Neural cell (in vitro differentiated cells): ENCODE measurements around the gene ABCG2.

Source experiments
- EP300 ChIP-seq: fragments of 450-650 bp; conservative IDR thresholded peaks from 2 replicates; pipeline ENCODE4 v1.6.1; 2014; ENCODE audit warnings: antibody characterized with exemption, mild to moderate bottlenecking, moderate library complexity; ENCODE audit not compliant: poor library complexity, severe bottlenecking
- TF ChIP-seq, protein P1 (sequence below): IDR thresholded peaks from 2 replicates; pipeline ENCODE4 v1.6.1; 2012; ENCODE audit warnings: borderline replicate concordance

DNA sequence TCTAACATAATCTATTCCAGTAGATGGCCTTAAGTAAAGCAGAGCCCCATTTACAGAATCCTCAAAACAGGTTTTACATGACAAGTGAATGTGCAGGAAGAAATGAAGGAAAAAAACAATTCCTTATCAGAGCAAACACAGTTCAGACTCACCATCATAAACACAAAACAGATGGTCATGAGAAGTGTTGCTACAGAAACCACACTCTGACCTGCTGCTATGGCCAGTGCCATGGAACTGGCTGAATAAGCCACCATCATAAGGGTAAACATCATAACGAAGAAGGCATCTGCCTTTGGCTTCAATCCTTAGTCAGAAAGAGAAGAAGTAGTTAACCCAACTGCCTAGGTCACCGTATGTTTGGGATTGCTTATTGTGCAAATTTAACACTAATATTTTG lies 61.1 kb downstream of the ABCG2 start:
- TF ChIP-seq EP300 = no peak
- TF ChIP-seq, protein P1, sequence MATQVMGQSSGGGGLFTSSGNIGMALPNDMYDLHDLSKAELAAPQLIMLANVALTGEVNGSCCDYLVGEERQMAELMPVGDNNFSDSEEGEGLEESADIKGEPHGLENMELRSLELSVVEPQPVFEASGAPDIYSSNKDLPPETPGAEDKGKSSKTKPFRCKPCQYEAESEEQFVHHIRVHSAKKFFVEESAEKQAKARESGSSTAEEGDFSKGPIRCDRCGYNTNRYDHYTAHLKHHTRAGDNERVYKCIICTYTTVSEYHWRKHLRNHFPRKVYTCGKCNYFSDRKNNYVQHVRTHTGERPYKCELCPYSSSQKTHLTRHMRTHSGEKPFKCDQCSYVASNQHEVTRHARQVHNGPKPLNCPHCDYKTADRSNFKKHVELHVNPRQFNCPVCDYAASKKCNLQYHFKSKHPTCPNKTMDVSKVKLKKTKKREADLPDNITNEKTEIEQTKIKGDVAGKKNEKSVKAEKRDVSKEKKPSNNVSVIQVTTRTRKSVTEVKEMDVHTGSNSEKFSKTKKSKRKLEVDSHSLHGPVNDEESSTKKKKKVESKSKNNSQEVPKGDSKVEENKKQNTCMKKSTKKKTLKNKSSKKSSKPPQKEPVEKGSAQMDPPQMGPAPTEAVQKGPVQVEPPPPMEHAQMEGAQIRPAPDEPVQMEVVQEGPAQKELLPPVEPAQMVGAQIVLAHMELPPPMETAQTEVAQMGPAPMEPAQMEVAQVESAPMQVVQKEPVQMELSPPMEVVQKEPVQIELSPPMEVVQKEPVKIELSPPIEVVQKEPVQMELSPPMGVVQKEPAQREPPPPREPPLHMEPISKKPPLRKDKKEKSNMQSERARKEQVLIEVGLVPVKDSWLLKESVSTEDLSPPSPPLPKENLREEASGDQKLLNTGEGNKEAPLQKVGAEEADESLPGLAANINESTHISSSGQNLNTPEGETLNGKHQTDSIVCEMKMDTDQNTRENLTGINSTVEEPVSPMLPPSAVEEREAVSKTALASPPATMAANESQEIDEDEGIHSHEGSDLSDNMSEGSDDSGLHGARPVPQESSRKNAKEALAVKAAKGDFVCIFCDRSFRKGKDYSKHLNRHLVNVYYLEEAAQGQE = no peak
